ENCODE results near the gene KRTAP5-7.

GRCh38 chr11:71499125-71499524 lies 27.9 kb upstream of the KRTAP5-7 start:
- TF ChIP-seq EZH2phosphoT487 (IDR thresholded peaks at IDR 0.05) (no peak), EZH2 (IDR thresholded peaks at IDR 0.05) (no peak)
